Measurements from ENCODE around the gene VWC2L. TPM values are rescaled to one million over a fixed set of nuclear protein-coding genes. Genes with fewer than 3 reads are reported as not detected.

VWC2L gene
- total and polyA plus RNA-seq, 10 of the 15 experiments (the other 5 are each of a cell fraction or from before 2014, with no cell fraction given): not detected

DNA sequence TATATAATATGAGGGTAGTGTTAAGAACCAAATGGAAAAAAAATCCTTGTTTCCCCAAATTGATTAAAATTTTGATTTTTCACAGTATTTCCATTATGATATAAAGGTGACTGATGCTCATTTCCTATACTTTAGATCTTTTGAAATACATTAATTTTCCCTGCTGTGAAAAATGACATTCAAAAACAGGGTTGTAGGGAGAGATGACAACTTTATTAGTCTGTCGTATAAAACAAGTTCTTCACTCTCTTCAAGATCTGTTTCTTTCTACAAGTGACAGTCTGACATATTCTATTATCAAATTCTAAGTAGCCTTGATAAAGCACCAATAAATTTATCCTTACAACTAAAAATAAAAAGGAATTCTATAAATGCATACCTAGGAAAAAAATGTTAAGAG, 45.3 kb upstream of the VWC2L start:
- Histone ChIP-seq H3K27me3 (replicated peaks in 1 of 2; ENCODE audit: control insufficient read depth in 2 of 2, insufficient read depth in 2 of 2, low read length in 1 of 2) (no peaks in the 10 kb centered on the region), H3K9me3 (replicated peaks; ENCODE audit: control insufficient read depth, insufficient read depth, low read length) (no peaks in the 10 kb centered on the region), H3K4me2 (ENCODE audit: control insufficient read depth, insufficient read depth) (no peak overlapping the region), H3K27ac (ENCODE audit: control insufficient read depth, insufficient read depth) (no peak overlapping the region), H3K79me2 (ENCODE audit: control insufficient read depth, insufficient read depth, low read length) (no peaks in the 10 kb centered on the region), H2AFZ (ENCODE audit: control insufficient read depth, low read depth, low read length) (no peak overlapping the region), H3K9ac (ENCODE audit: control insufficient read depth, insufficient read depth, low read length) (no peak overlapping the region), H4K20me1 (ENCODE audit: control insufficient read depth, insufficient read depth) (no peaks in the 10 kb centered on the region), H3K4me1 (ENCODE audit: control insufficient read depth, insufficient read depth, low read length) (no peaks in the 10 kb centered on the region), H3K4me3 (no peak overlapping the region), H3K36me3 (ENCODE audit: control insufficient read depth in 2 of 2, insufficient read depth in 2 of 2, low read length in 1 of 2) (no peaks in the 10 kb centered on the region)
- BruUV-seq (replicated peaks): no TSS peak
- TF ChIP-seq PAX8 (IDR thresholded peaks at IDR 0.05) (no peak), NFXL1 (IDR thresholded peaks at IDR 0.05; ENCODE audit: borderline replicate concordance) (no peak), JUND (IDR thresholded peaks at IDR 0.05; ENCODE audit: low read depth, low read length) (no peak), BACH1 (IDR thresholded peaks at IDR 0.05; ENCODE audit: borderline replicate concordance) (no peak), YBX1 (IDR thresholded peaks at IDR 0.05) (no peak)
- TF ChIP-seq, protein P1, sequence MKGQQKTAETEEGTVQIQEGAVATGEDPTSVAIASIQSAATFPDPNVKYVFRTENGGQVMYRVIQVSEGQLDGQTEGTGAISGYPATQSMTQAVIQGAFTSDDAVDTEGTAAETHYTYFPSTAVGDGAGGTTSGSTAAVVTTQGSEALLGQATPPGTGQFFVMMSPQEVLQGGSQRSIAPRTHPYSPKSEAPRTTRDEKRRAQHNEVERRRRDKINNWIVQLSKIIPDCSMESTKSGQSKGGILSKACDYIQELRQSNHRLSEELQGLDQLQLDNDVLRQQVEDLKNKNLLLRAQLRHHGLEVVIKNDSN (IDR thresholded peaks at IDR 0.05; ENCODE audit: borderline replicate concordance, extremely low read length, insufficient read depth, low read depth, low read length): no peak
- TF ChIP-seq, protein P2, sequence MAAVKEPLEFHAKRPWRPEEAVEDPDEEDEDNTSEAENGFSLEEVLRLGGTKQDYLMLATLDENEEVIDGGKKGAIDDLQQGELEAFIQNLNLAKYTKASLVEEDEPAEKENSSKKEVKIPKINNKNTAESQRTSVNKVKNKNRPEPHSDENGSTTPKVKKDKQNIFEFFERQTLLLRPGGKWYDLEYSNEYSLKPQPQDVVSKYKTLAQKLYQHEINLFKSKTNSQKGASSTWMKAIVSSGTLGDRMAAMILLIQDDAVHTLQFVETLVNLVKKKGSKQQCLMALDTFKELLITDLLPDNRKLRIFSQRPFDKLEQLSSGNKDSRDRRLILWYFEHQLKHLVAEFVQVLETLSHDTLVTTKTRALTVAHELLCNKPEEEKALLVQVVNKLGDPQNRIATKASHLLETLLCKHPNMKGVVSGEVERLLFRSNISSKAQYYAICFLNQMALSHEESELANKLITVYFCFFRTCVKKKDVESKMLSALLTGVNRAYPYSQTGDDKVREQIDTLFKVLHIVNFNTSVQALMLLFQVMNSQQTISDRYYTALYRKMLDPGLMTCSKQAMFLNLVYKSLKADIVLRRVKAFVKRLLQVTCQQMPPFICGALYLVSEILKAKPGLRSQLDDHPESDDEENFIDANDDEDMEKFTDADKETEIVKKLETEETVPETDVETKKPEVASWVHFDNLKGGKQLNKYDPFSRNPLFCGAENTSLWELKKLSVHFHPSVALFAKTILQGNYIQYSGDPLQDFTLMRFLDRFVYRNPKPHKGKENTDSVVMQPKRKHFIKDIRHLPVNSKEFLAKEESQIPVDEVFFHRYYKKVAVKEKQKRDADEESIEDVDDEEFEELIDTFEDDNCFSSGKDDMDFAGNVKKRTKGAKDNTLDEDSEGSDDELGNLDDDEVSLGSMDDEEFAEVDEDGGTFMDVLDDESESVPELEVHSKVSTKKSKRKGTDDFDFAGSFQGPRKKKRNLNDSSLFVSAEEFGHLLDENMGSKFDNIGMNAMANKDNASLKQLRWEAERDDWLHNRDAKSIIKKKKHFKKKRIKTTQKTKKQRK (IDR thresholded peaks at IDR 0.05; ENCODE audit: low read depth, low read length): no peak
- RAD21 ChIA-PET (ENCODE audit: unreplicated experiment): no interaction called here
- 95% methylated on average over 1 of the region's 1 CpG for WGBS (ENCODE audit: insufficient coverage, insufficient replicate concordance, low lambda C conversion rate, missing lambda C conversion rate)
- DNase-seq (ENCODE audit: low read depth, low spot score): no peak
- in situ Hi-C loops (cut with MboI) (no loop called here), intact Hi-C loops (cut with micrococcal nuclease; ENCODE audit: unreplicated experiment) (no loop called here)
- POLR2A ChIA-PET: interaction anchor here (0.5 kb wide), 1 partner anchor 1008 kb away, joined by 6 read pairs; no protein-coding TSS in a partner anchor
- ATAC-seq: no peak
- FAIRE-seq: no peak
- CTCF ChIA-PET: no interaction called here
- SMC1A ChIA-PET (ENCODE audit: uncharacterized antibody, unreplicated experiment): no interaction called here
